HuH-7 (cell line): ENCODE data around the gene SLC30A9.

Experiments
- DNase-seq: peaks from one replicate; pipeline ENCODE4 v3.0.0; 2011; ENCODE audit warnings: low spot score

SLC30A9 gene

DNA sequence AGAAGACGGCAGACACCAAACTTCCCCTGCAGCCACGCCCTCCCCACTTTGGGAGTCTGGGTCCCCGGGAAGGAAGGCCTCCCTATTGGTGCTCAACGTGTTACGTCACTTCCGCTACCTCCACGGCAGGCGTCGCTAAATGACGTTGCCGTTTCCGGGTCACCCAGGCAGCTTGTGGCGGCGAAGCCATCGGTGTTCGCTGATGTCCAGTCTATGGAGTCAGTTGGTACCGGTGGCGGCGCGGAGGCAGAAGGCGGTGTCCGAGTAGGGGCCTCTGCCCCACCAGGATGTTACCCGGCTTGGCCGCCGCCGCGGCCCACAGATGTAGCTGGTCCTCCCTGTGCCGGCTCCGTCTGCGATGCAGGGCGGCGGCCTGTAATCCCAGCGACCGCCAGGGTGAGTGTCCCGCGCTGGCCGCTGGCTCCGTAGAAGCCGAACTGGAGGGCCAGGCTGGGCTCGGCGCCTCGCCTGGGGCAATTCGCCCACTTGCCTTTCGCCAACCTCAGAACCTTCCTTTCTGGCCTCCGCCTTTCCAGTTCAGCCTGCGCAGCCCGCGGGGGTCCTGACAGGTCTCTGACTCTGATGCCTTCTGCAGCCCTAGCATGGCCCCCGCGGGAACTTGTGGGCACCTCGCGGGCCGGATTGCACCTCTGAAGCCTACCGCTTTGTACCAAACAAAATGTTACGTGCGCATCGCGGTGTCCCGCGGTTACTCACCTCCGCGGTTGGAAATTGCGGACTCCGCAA is at the start of gene SLC30A9:
Gene SLC30A9, plus strand, starts transcription at position 166 of the 747 bp plus-strand sequence. Its CDS starts 122 bp downstream, at position 288.
- DNase-seq: peak; percentile 93

DNA sequence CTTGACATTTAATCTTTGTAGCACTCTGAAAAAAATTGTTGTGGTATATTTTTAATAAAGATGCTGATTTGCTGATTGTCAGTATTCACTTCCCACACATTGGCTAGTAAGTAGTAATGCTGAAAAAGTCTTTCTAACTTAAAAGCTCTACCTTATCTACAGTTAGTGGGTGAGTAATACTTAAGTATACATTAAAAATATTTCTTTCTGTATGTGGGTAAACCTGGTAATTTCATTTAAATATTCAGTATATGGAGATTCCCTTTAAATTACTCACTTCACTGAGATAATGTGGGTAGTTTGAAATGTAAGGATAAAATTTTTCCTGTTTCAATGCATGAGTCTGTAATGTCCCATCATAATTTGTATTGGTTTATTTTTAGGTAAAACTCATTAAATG is 49.5 kb upstream of the SLC30A9 start:
- DNase-seq: no peak

DNA sequence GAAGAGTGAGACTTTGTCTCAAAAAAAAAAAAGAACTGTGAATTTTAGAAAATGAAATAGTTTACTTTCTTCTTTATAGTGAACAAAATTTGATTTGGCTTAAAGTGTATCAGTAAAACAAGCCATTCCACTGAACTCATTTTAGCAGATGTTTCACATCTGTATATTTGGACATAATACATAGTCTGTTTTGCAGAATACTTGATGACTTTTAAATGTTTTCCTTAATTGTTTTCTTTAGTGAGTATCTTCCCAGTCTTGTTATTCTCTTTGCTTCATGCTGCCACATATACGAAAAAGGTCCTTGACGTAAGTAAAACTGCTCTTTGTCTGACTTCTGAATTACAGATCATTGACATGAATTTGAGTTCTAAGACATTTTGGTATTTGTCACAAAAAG is 46.8 kb upstream of the SLC30A9 start:
- DNase-seq: no peak

DNA sequence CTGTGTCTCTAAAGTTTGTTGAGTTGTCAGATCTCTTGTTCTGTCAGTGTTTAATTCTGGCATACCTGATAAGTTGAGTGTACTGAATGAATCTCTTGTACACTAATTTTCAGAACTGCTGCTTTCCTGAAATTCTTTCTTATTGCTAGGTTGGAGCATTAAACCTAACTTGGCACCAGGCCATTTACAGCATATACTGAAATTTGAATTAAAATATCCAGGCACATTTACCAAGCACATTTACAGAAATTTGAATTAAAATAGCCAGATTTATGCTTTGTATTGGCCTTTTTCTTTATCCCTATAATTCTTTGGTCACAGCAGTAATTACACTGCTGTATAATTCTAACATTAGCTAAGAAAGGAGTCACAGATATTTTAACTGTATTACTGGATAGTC is 46.2 kb upstream of the SLC30A9 start:
- no peak for DNase-seq

DNA sequence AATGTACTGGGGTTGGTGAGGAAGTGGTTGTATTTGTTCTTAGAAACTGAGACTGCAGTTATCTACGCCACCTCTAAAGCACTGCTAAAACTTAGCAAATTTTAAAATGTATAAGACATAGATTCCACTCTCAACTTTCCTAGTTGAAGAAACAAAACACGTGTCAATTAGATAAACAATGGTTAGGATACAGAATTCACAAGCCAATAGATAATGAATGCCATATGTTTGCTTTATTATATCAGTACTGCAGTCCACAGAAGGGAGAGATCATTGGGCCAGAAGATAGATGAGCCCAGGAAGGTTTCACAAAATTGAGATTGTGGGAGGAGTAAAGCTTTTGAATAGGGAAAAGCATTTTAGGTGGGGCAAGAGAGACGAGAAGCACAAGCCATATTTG is 40.8 kb upstream of the SLC30A9 start:
- no peak for DNase-seq

DNA sequence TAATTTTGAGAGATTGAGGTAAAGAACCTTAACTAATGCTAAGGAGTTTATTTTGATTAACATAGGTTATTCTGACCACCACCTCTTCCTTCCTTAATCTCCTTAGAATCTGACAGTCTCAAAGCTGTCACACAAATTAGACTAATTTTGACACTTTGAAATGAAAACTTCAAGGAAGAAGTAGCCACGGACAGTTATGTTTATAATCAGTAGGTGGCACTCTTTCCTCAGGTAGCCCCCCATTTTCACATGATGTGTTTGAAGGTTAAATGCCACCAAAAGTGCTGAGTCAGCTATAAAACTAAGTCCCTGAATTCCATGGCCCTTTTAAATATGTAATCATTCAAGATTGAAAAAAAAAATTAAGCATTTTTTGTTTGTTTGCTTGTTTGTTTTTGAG is 32.7 kb upstream of the SLC30A9 start:
- DNase-seq: peak; percentile 21

DNA sequence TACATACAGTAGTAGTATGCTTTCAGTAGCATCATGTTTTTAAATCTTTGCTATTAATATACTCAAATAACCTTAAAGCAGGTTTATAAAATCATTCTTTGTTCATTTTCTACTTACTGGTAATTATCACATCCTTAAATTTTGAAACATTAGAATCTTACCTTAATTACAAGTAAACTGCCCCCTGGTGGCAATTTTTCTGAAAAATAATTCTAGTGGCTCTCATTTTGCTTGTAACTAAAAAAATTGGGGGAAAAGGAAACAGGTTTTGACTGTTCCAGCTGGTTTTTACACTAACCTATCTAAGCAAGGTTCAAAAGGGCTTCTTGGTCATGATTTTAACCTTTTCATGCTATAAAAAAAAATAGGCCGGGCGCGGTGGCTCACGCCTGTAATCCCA is 27.2 kb upstream of the SLC30A9 start:
- no peak for DNase-seq

DNA sequence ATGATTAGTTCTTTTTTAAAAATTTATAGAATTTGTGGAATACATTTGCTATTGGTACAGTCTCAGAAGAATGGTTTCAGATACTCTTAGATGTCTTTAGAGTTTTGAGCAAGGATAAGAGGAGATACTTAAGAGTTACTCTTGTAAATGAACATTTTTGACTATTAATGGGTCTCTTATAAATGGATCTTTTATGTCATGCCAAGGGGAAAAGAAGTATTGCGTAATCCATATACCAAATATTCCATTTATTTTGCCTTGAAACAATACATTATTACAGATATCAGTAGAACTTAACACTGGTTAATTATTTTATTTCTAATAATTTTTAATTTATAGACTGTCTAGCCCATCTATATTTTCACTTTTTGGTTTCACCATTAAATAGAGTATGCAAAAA is 25.9 kb upstream of the SLC30A9 start:
- DNase-seq: no peak

DNA sequence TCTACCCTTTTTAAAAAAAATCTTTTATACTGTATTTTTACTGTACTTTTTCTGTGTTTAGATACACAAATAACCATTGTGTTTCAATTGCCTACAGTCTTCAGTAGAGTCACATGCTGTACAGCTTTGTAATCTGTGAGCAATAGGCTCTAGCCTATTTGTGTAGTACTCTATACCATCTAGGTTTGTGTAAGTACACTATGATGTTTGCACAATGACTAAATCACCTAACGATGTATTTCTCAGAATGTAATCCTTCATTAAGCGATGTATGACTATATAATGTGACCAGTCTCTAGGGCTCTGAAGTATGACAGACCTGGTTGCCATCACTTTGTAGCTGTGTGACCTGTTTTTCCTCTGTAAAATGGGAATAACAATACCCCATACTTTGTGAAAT is 22.9 kb upstream of the SLC30A9 start:
- no peak for DNase-seq

DNA sequence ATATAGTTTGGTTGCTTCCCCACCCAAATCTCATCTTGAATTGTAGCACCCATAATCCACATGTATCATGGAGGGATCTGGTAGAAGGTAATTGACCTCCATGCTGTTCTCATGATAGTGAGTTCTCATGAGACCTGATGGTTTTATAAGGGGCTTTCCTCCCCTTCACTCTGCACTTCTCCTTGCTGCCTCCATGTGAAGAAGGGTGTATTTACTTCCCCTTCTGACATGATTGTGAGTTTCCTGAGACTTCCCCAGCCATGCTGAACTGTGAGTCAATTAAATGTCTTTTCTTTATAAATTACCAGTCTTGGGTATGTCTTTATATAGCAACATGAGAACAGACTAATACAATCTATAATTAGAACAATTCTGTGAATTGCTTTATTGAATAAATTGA is 20.7 kb upstream of the SLC30A9 start:
- DNase-seq: no peak

DNA sequence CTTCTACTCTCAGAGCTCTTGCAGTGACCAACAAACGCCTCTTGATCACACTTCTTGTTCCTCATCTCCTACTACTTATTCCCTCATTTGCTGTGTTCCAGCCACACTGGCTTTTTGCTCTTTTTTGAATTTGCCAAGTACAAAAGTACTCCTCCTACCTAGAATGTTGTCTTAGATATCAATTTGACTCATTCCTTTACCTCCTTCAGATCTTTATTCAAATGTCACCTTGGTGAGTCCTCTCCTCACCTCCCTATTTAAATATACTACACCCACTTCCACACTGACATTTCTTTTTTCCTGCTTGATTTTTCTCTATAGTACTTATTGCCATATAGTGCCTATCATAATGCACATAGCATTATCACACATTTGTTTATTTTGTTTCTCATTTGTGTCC is 15.0 kb upstream of the SLC30A9 start:
- DNase-seq: no peak

DNA sequence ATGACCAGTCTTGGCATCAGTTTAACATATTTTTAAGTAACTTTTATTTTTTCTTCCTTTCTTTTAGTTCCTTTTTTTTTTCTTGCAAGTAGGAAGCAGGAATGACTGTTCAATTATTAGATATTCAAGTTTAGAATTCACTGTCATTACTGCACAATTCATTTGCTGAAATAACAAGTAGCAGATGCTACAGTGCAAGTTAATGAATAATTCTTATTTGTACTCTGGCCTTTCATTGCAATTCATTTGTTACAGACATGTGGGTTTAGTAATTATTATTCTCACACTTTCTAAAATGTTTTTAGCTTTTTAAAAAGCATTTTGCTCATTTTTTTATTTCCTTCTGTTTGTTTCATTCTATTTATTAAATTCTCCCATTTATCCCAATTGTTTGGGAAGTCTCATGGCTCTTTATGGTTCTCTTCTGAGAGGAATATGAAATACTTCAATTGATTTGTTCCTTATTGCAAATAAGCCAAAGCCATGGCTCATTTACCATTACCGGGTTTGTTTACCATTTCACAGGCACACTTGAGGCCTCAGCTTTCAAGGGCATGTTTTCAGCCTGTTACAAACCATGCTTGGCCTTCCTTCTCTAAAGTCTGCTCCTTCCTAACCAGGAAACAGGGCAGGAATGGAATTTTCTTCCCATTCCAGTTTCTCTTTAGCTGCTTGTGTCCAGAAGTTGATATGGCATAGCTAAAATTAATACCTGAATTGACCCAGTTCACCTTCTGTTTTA is 13.4 kb upstream of the SLC30A9 start:
- no peak for DNase-seq

DNA sequence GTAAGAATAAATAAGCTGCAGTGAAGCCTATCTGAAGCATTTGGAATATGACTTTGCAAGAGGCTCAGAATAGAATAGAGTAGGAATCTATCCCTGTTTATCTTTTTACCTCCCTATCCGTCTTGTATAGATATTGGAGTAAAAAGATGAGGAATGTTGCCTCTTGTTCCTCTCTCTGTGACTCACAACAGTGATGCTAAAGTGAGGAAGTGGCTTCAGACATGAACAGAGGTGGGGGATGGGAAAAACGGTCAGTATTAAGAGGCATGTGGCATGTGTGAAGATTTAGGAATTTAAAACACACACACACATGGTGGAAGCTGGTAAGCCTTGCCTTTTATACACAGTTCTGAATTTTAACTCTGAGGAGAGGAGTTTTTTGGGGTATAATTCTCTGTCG is 12.6 kb upstream of the SLC30A9 start:
- DNase-seq: no peak

DNA sequence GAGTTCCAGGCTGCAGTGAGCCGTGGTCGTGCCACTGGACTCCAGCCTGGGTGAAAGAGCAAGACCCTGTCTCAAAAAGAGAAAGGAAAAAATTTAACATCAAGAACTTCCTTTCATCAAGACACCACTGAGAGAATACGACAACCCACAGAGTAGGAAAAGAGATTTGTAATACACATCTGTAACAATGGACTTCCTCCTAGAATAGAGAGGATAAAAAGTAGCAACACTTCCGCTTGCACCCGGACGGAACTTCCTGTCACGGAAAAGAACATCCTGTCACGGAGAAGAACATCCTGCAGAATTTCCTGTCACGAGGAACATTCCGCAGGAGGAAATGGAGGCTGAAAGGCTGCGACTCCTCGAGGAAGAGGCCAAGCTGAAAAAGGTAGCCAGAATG is 8.9 kb upstream of the SLC30A9 start, which contains the start of gene DCAF4L1:
Gene DCAF4L1, plus strand, starts transcription at position 301 of the 400 bp plus-strand sequence. Its CDS starts 37 bp downstream, at position 338.
- DNase-seq: no peak

DNA sequence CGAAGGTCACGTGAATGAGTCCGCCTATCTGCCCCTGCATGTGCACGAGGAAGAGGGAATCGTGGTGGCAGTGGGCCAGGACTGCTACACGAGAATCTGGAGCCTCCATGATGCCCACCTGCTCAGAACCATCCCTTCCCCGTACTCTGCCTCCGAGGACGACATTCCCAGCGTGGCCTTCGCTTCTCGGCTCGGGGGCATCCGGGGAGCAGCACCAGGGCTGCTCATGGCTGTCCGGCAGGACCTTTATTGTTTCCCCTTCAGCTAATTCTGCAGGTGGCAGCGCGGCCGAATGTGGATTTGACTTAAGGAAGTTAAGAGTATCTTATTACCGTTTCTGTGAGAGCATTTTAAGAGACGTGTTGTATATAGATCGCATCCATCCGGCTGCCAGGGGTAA is 7.6 kb upstream of the SLC30A9 start:
- DNase-seq: no peak

DNA sequence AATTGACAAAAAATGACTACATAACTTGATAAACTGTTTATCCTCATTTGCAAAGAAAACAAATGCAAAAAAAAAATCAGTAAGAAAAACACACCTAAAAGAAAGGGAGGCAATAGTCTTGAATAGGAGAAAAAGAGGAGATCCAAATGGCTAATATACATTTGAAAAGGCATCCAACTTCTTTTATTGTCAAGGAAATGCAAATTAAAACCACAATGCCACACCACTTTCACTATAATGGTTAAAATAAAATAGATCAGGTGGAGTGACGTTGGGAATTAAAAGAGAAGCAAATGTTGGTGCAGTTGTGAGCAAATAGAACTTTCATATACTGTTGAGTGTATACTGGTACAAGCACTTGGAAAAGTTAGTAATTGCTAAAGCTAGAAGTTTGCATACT is 5.2 kb upstream of the SLC30A9 start:
- DNase-seq: no peak

DNA sequence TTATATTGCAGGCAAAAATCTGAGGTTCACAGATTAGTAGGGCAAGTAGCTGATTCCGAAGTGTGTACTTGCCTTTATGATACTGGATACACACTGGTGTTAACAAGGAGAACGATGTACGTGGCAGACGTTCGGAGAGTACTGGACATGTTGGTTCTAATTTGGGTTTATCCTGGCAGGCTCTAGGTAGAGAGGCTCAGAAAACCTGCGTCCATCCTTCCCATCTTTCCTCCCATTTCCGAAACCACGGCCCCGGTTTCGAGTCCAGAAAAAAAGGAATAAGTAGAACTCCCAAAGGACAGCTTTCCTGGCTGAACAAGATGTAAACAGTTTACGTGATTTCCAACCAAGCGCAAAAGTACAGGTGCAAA is 351 bp upstream of the SLC30A9 start:
- DNase-seq: peak; percentile 12

DNA sequence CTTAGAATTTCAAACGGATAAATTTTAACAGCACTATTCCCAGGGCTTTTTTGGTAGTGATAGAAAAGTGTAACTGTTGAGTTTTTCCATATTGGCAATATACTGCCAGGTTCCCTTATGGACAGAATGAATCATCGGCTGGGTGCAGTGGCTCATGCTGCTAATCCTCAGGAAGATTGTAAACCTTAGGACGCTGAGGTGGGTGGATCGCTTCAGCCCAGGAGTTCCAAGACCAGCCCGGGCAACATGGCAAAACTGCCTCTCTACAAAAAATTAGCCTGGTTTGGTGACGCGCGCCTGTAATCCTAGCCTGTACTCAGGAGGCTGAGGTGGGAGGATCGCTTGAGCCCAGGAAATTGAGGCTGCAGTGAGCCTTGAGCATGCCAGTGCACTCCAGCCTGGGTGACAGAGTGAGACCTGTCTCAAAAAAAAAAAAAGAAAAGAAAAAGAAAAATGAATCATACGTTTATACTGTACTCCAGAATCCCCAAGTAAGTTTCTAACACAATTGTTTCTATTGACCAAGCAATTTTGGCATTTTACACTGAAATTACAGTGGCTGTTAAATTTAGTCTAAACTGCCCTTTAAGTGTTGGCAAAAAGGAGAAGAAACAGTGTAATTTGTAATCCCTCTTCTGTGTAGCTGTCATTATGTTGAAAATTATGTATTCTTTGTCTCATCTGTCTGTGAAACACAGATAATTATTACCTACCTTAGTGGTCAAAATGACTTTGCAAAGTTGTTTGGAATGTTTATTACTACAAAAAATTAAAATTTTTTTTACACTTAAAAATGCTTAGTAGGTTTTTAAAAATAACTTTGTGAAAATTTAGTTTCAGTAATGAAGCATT is 1.8 kb downstream of the SLC30A9 start:
- DNase-seq: no peak

DNA sequence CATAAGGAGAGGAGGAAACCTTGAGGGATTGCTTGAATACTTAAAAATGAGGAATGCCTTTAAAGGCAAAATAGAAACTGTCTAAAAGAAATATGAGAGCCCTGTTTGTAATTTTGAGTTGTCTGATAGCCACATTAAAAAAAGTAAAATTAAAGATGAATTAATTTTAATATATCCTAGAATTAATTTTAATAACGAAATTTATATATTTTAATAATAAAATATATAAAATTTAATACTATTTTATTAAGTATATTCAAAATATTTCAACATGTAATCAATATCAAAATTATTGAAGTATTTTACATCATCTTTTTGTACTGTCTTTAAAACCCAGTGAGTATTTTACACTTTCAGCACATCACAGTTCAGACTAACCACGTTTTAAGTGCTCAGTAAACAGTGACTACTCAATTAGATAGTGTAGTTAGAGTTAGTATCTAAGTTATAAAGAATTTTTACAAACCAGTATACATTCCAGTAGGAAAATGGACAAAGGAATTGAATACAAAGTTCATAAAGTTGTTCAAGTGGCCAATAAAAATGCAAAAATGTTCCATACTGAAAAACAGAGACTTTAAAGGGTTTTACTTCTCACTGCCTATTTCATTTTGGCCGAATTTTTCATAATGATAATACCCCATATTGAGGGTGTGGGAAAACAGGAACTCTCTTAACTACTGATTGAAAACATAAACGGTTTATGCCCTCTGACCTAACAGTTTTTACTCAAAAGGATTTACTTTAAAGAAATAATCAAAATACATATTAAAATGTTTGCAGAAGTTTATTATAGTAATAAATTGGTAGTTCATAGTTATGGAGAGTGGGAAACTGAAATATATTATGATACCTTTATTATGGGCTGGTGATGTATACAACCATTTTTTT is 2.9 kb downstream of the SLC30A9 start:
- DNase-seq: no peak

DNA sequence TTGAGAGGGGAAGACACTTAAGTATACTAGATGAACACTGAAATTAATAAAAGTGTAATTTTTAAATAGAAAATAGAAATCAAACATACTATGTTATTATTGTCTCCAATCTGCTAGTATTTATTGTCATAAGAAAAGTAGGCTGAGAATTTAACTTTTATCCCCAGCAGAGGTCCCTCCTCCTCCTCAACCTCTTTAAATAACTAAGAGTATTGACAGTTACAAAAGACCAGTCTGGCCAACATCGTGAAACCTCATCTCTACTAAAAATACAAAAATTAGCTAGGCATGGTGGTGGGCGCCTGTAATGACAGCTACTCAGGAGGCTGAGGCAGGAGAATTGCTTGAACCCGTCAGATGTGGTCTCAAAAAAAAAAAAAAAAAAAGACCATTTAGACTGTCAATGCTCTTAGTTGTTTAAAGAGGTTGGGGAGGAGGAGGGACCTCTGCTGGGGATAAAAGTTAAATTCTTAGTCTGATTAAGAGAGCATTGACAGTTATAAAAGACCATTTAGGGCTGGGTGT is 4.2 kb downstream of the SLC30A9 start:
- no peak for DNase-seq

DNA sequence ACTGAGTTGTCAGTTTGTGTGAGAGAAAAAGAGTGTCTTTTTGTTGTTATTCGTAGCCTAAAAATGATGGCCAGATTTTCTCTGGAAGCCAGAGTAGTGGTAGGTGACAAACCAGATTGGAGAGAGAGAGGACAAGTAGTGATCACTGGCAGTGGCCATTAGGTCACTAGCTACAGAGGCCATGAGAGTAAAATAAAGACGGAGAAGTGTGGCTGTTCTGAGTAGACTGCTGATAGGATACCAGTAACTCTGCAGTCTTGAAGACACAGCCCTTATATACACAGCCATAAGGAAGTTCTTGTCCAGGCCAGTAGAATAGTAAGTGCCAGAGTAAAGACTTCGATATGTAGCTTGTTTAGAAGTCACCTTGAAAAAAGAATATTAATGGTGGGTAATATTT is 7.7 kb downstream of the SLC30A9 start:
- no peak for DNase-seq
